Measurements from ENCODE around the gene LETMD1. TPM values are rescaled to one million over a fixed set of nuclear protein-coding genes. Genes with fewer than 3 reads are reported as not detected.

Gene LETMD1
- total RNA-seq, 1 donor from 2014 or later: 37.1 TPM

- Mint-ChIP-seq H3K36me3 (ENCODE audit: unreplicated experiment) (no peaks in the 10 kb centered on the region), H3K27me3 (ENCODE audit: unreplicated experiment) (peaks cover 3% of the 10 kb centered on the region), H3K9me3 (ENCODE audit: unreplicated experiment) (no peaks in the 10 kb centered on the region), H3K4me3 (ENCODE audit: unreplicated experiment) (peak overlapping the region; percentile 91), H3K27ac (ENCODE audit: unreplicated experiment) (no peak overlapping the region), H3K4me1 (ENCODE audit: low read depth, unreplicated experiment) (peaks cover 17% of the 10 kb centered on the region)
- no peak for TF ChIP-seq CTCF (IDR thresholded peaks at IDR 0.05; ENCODE audit: partially characterized antibody, unreplicated experiment)
- no peak for DNase-seq
Measured at GRCh38 chr12:51023625-51024382, 24.3 kb upstream of the LETMD1 start.

- H3K4me1 Mint-ChIP-seq (ENCODE audit: low read depth, unreplicated experiment): peaks cover 17% of the 10 kb centered on the region
- TF ChIP-seq CTCF (IDR thresholded peaks at IDR 0.05; ENCODE audit: partially characterized antibody, unreplicated experiment): no peak
- peaks cover 3% of the 10 kb centered on the region for H3K27me3 Mint-ChIP-seq (ENCODE audit: unreplicated experiment)
- no peaks in the 10 kb centered on the region for H3K9me3 Mint-ChIP-seq (ENCODE audit: unreplicated experiment)
- no peaks in the 10 kb centered on the region for H3K36me3 Mint-ChIP-seq (ENCODE audit: unreplicated experiment)
- peak overlapping the region; percentile 97 for H3K27ac Mint-ChIP-seq (ENCODE audit: unreplicated experiment)
- H3K4me3 Mint-ChIP-seq (ENCODE audit: unreplicated experiment): peak overlapping the region; percentile 91
- DNase-seq: no peak
Measured at GRCh38 chr12:51025338-51025835, 22.7 kb upstream of the LETMD1 start.

- no peak for TF ChIP-seq CTCF (IDR thresholded peaks at IDR 0.05; ENCODE audit: partially characterized antibody, unreplicated experiment)
- peak within 1 kb of the TSS; percentile 91 for H3K4me3 Mint-ChIP-seq (ENCODE audit: unreplicated experiment)
- DNase-seq: peak; percentile 95
- H3K4me1 Mint-ChIP-seq (ENCODE audit: low read depth, unreplicated experiment): peaks cover 17% of the 10 kb centered on the region
- no peaks in the 10 kb centered on the region for H3K9me3 Mint-ChIP-seq (ENCODE audit: unreplicated experiment)
- H3K36me3 Mint-ChIP-seq (ENCODE audit: unreplicated experiment): no peaks in the 10 kb centered on the region
- peaks cover 3% of the 10 kb centered on the region for H3K27me3 Mint-ChIP-seq (ENCODE audit: unreplicated experiment)
- H3K27ac Mint-ChIP-seq (ENCODE audit: unreplicated experiment): peak within 1 kb of the TSS; percentile 97
Measured at GRCh38 chr12:51025836-51026638, 22.1 kb upstream of the LETMD1 start, which contains the start of gene SLC11A2. Gene SLC11A2 (minus strand): TSS chr12:51026384. CDS start chr12:51010728, 15,656 bp downstream.

GRCh38 chr12:51027342-51027835 lies 20.7 kb upstream of the LETMD1 start:
- Mint-ChIP-seq H3K9me3 (ENCODE audit: unreplicated experiment) (no peaks in the 10 kb centered on the region), H3K4me3 (ENCODE audit: unreplicated experiment) (peak overlapping the region; percentile 30), H3K27ac (ENCODE audit: unreplicated experiment) (no peak overlapping the region)

More at GRCh38 chr12:51027342-51027835, 20.7 kb upstream of the LETMD1 start:
- no peak for TF ChIP-seq CTCF (IDR thresholded peaks at IDR 0.05; ENCODE audit: partially characterized antibody, unreplicated experiment)
- no peak for DNase-seq
- Mint-ChIP-seq H3K36me3 (ENCODE audit: unreplicated experiment) (no peaks in the 10 kb centered on the region), H3K27me3 (ENCODE audit: unreplicated experiment) (peaks cover 3% of the 10 kb centered on the region), H3K4me1 (ENCODE audit: low read depth, unreplicated experiment) (peaks cover 14% of the 10 kb centered on the region)
